GM12873 (cell line): ENCODE data around the gene GMPR2.

Experiments used
- CTCF ChIP-seq: IDR thresholded peaks from 2 replicates; pipeline ENCODE4 v1.5.1; 2012; ENCODE audit warnings: low read depth, mild to moderate bottlenecking, moderate library complexity, low read length, control low read depth; ENCODE audit not compliant: insufficient read depth; ENCODE audit errors: missing control alignments

GMPR2 gene

GRCh38 chr14:24278424-24278823 is 45.7 kb downstream of the GMPR2 start:
- TF ChIP-seq CTCF, result no peak

GRCh38 chr14:24279301-24280186 is 46.8 kb downstream of the GMPR2 start:
- peak; percentile 52 for TF ChIP-seq CTCF

GRCh38 chr14:24280797-24281460 is 48.2 kb downstream of the GMPR2 start:
- no peak for TF ChIP-seq CTCF

- no peak for TF ChIP-seq CTCF
Measured at GRCh38 chr14:24281636-24282035, 48.9 kb downstream of the GMPR2 start.

- no peak for TF ChIP-seq CTCF
Measured at GRCh38 chr14:24282736-24283135, 50.0 kb downstream of the GMPR2 start.

GRCh38 chr14:24283796-24284460 is 51.2 kb downstream of the GMPR2 start:
- no peak for TF ChIP-seq CTCF

- TF ChIP-seq CTCF, result no peak
Measured at GRCh38 chr14:24284501-24285035, 51.8 kb downstream of the GMPR2 start.
